ENCODE measurements around the gene ARHGEF25.
"Not testable (repeated sequence)": the region's sequence is repeated elsewhere in the genome, so short reads cannot be mapped to it uniquely, and the experiment has no call there.

ARHGEF25 gene

DNA sequence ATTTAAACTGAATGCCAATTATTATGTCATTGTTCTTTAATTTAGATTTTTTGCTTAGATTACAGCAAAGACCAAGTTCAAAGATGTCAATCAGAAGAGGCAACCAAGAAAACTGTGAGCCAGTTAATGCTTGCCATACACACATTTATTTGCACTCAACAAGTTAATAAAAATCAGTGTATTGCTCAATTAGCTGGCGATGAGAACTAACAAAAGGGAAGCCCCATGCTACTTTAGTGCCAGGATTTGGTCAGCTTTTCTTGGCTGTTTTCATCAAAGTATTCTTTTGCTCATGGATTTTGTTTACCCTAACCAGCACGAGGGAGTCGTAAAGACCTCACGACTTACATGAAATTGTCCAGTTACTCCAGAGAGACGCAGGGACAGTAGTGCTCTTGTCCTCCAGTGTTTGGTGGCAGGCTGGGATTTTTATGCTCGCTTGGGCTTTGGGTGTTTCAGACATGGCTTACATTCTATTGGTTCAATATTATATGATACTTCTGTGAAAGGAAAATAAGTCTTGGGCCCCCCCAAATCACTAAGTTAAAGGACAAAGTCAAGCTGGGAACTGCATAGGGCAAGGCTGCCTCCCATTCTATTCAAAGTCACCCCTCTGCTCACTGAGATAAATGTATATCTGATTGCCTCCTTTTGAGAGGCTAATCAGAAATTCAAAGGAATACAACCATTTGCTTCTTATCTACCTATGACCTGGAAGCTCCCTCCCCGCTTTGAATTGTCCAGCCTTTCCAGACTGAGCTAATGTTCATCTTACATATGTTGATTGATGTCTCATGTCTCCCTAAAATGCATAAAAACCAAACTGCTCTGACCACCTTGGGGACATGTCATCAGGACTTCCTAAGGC, 29.2 kb downstream of the ARHGEF25 start:
- DNase-seq = no peak

DNA sequence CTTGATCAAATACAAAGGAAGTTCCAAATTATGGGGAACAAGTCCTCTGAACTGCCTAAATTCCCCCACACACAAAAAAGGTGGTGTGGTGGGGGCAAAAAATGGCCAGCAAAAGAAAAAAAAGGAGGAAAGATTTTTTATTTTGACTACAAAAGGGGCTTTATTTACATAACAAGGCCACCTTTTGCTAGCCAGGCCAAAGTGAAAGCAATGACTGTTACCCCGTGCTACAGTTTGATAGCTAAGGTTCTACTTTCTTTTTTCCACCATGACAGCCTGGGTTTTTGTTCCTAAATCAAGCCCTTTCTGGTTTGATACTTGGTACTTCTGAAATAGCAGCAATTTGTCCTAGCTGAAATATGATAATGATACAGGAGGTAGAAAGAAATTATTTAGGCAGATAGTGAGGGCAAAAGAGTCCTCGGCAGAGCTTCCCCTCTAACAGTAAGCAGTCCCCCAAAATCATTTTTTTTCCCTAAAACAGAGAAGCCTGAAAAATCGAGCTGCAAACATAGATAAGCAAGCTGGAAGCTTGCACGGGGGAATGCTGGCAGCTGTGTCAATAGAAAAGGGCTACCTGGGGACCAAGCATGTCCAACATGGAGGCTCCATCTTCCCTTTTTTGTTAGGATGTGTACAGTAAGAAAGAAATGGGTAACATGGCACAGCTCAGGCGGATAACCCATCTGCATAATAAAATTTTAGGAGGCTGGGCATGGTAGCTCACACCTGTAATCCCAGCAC, 30.6 kb downstream of the ARHGEF25 start:
- DNase-seq = no peak

DNA sequence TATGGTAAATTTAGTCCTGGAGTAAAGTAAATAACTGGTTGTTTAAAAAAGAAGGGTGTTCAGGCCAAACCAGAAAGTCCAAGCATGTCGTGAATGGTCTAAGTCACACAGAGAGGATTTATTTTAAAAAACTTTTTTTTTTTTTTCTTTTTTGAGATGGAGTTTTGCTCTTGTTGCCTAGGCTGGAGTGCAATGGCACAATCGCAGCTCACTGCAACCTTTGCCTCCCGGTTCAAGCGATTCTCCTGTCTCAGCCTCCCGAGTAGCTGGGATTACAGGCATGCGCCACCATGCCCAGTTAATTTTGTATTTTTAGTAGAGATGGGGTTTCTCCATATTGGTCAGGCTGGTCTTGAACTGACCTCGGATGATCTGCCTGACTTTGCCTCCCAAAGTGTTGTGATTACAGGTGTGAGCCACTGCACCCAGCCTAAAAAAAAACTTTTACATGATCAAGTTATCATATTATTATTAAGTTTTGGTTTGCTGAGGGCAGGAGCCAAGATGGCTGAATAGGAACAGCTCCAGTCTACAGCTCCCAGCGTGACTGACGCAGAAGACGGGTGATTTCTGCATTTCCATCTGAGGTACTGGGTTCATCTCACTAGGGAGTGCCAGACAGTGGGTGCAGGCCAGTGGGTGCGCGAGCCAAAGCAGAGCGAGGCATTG, 34.9 kb downstream of the ARHGEF25 start:
- not testable (repeated sequence) for DNase-seq

DNA sequence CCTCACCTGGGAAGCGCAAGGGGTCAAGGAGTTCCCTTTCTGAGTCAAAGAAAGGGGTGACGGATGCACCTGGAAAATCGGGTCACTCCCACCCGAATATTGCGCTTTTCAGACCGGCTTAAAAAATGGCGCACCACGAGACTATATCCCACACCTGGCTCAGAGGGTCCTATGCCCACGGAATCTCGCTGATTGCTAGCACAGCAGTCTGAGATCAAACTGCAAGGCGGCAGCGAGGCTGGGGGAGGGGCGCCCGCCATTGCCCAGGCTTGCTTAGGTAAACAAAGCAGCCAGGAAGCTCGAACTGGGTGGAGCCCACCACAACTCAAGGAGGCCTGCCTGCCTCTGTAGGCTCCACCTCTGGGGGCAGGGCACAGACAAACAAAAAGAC, 35.4 kb downstream of the ARHGEF25 start:
- DNase-seq = not testable (repeated sequence)

DNA sequence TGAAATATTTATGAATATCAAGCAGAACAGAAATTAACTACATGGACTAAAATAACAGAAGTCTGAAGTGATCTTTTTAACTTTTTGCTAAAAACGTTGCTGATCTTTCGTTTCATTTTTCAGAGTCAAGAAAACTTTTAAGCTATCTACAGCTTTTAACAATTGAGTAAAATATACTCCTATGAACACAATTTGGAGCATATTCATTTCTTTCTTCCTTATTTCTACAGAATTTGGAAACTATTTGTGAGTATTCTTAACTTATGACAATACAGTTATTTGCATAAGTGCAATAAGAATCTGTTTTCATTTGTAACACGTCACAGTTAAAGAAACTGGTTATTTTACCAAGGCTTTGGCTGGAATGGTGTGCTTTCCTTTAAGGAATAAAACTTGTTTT, 42.8 kb downstream of the ARHGEF25 start:
- DNase-seq = no peak

DNA sequence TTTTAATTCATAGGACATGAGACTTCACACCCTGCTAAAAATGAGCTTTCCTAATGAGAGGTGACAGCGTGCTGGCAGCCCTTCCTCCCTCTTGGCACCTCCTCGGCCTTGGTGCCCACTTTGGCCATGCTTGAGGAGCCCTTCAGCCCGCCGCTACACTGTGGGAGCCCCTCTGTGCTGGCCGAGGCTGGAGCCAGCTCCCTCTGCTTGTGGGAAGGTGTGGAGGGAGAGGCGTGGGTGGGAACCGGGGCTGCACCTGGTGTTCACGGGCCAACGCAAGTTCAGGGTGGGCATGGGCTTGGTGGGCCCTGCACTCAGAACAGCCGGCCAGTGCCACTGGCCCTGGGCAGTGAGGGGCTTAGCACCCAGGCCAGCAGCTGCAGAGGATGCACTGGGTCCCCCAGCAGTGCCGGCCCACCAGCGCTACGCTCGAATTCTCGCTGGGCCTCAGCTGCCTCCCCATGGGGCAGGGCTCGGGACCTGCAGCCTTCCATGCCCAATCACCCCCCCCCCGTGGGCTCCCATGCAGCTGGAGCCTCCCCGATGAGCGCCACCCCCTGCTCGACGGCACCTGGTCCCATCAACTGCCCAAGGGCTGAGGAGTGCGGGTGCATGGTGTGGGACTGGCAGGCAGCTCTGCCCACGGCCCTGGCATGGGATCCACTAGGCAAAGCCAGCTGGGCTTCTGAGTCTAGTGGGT, 44.5 kb downstream of the ARHGEF25 start:
- DNase-seq = no peak

DNA sequence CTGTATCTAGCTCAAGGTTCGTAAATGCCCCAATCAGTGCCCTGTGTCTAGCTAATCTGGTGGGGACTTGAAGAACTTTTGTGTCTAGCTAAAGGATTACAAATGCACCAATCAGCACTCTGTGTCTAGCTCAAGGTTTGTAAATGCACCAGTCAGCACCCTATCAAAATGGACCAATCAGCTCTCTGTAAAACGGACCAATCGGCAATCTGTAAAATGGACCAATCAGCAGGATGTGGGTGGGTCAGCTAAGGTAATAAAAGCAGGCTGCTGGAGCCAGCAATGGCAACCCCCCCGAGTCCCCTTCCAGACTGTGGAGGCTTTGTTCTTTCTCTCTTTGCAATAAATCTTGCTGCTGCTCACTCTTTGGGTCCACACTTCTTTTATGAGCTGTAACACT, 45.2 kb downstream of the ARHGEF25 start:
- DNase-seq = not testable (repeated sequence)

DNA sequence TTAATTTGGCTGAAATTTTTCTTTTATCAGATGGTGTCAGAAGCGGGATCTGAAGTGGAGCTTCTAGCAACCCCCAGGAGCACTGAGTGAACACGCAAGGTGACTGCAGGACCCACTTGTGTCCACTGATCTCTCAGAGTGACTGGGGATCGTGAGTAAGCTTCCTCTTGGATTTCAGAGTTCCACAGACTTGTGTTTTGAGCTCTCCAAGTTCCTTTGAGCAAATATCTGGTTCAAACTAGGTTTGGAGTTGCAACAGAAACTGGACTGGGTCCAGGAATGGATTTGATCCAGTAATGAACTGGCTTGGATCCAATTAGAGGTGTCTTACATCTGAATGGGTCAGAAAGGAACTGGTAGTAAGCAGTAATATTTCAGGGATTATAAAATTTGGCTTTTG, 46.5 kb downstream of the ARHGEF25 start:
- no peak for DNase-seq

DNA sequence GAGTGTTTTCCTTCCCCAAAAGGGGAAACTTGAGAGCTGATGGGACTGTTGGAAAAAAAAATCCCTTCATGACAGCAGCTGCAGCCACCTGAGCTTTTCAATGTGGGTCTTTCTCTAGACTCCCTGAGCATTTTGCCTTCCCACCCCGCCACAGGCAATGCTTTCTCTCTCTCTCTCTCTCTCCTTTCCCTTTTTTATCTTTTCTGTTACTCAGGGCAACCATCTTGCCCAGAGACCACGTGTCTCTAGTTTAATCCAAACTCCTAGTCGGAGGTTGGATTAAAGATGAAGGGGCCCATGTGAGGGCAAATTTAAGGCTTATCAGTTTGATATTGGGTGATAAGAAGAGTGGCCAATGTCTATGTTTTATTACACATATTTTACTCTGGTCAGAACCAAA, 47.7 kb downstream of the ARHGEF25 start:
- DNase-seq = no peak

DNA sequence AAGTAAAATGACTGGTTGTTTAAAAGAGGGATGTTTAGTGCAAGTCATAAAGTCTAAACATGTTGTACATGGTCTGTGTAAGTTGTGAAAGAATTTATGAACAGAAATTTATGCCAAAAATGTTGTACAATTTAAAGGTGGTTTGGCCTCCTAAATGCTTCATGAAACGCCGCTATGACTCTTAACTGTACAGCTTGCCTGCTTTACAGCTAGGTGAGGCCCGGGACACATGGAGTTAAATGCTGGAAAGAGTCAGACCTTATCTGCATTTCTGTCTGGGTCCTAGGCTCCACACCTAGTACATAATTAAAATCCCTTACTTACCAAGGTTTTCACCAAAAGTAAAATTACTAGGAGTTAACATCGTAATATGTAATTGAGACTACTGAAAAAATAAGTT, 50.1 kb downstream of the ARHGEF25 start:
- no peak for DNase-seq

DNA sequence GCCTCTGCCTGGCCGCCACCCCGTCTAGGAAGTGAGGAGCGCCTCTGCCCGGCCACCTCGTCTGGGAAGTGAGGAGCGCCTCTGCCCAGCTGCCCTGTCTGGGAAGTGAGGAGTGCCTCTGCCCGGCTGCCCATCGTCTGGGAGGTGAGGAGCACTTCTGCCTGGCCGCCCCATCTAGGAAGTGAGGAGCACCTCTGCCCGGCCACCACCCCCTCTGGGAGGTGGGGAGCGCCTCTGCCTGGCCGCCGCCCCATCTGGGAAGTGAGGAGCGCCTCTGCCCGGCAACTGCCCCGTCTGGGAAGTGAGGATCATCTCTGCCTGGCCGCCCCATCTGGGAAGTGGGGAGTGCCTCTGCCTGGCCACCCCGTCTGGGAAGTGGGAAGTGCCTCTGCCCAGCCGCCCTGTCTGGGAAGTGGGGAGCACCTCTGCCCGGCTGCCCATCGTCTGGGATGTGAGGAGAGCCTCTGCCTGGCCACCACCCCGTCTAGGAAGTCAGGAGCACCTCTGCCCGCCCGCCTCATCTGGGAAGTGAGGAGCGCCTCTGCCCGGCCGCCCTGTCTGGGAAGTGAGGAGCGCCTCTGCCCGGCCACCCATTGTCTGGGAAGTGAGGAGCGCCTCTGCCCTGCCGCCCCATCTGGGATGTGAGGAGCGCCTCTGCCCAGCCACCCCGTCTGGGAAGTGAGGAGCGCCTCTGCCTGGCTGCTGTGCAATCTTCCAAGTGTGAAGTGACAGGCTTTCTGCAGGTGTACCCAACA, 54.0 kb downstream of the ARHGEF25 start:
- DNase-seq = not testable (repeated sequence)
